ENCODE results near the gene STK36. TPM values are rescaled to one million over a fixed set of nuclear protein-coding genes. Genes with fewer than 3 reads are reported as not detected.
A peak's percentile ranks its signal among the peaks of the same experiment; 100 is the strongest.

Gene STK36
- total RNA-seq, 2 experiments from 2014 or later, result 9.8 to 12.7 TPM

GRCh38 chr2:218645126-218645525 lies 26.8 kb upstream of the STK36 start:
- no peaks in the 10 kb centered on the region for H3K27me3 ChIP-seq (ENCODE audit: control insufficient read depth in 1 of 2, insufficient read depth in 2 of 2, low read length in 2 of 2)
- DNase-seq (no peak), ATAC-seq (ENCODE audit: poor library complexity) (no peak)
- TF ChIP-seq, protein P1, sequence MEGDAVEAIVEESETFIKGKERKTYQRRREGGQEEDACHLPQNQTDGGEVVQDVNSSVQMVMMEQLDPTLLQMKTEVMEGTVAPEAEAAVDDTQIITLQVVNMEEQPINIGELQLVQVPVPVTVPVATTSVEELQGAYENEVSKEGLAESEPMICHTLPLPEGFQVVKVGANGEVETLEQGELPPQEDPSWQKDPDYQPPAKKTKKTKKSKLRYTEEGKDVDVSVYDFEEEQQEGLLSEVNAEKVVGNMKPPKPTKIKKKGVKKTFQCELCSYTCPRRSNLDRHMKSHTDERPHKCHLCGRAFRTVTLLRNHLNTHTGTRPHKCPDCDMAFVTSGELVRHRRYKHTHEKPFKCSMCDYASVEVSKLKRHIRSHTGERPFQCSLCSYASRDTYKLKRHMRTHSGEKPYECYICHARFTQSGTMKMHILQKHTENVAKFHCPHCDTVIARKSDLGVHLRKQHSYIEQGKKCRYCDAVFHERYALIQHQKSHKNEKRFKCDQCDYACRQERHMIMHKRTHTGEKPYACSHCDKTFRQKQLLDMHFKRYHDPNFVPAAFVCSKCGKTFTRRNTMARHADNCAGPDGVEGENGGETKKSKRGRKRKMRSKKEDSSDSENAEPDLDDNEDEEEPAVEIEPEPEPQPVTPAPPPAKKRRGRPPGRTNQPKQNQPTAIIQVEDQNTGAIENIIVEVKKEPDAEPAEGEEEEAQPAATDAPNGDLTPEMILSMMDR (IDR thresholded peaks at IDR 0.05), result no peak
- H3K4me3 Mint-ChIP-seq, result no peak overlapping the region
- CTCF ChIA-PET, result no interaction called here
- POLR2A ChIA-PET, result no interaction called here
- no peak overlapping the region for H3K27ac Mint-ChIP-seq
- peaks cover 80% of the 10 kb centered on the region for H3K36me3 Mint-ChIP-seq (ENCODE audit: low read depth)
- H3K9me3 ChIP-seq (ENCODE audit: control insufficient read depth in 1 of 2, insufficient read depth in 1 of 2, low read length in 2 of 2), result no peaks in the 10 kb centered on the region
- H3K27ac ChIP-seq (ENCODE audit: low read depth in 1 of 2, low read length in 2 of 2), result no peak overlapping the region
- peaks cover 8% of the 10 kb centered on the region for H3K4me1 ChIP-seq (ENCODE audit: insufficient read depth, low read length)
- intact Hi-C loops (cut with DNase I, micrococcal nuclease), result loop anchor here in 1 of 2 experiments (5.0 to 10.0 kb wide), 2 partner anchors 202 to 360 kb away; no protein-coding TSS in a partner anchor
- H3K4me3 ChIP-seq (ENCODE audit: low read length), result no peak overlapping the region
- H3K9me3 Mint-ChIP-seq, result no peaks in the 10 kb centered on the region
- peaks cover 6% of the 10 kb centered on the region for H3K4me1 Mint-ChIP-seq (ENCODE audit: low read depth)
- H3K27me3 Mint-ChIP-seq, result no peaks in the 10 kb centered on the region
- H3K36me3 ChIP-seq (ENCODE audit: insufficient read depth, low read length), result peaks cover 88% of the 10 kb centered on the region

DNA sequence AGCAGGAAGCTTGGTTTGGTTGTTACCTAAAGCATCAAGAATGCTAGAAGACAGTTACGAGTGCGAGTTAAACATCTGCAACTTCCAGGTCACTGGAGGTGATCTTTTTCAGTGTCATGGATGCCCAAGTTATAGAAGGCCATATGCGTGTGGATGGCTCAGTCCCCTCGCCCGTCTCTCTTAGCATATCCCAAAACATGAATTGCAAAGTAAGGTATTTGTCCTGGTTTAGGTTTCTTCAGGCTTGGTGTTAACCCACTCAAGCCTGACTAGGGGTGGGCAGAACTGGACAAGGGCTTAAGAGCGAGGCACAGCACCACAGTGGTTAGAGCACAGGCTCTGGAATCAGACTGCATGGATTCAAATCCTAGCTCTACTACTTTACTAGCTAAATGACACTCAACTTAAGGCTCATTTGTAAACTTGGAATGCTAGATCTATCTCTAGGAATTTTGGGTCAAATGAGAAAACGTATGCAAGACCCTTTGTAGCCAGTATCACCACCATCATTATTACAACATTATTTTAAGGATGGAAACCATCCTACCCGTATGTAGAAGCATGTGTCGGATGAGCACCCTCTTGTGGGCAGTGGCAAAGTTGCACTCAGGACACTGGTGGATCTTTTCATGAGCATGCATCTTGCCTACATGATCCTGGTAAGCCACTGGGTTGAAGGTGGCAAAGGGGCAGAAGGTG lies 23.6 kb upstream of the STK36 start:
- peaks cover 6% of the 10 kb centered on the region for H3K4me1 Mint-ChIP-seq (ENCODE audit: low read depth)
- TF ChIP-seq, protein P1 (IDR thresholded peaks at IDR 0.05), result peak; percentile 79
- Histone ChIP-seq H3K27ac (ENCODE audit: low read depth in 1 of 2, low read length in 2 of 2) (no peak overlapping the region), H3K36me3 (ENCODE audit: insufficient read depth, low read length) (peaks cover 86% of the 10 kb centered on the region), H3K27me3 (ENCODE audit: control insufficient read depth in 1 of 2, insufficient read depth in 2 of 2, low read length in 2 of 2) (no peaks in the 10 kb centered on the region), H3K9me3 (ENCODE audit: control insufficient read depth in 1 of 2, insufficient read depth in 1 of 2, low read length in 2 of 2) (no peaks in the 10 kb centered on the region), H3K4me1 (ENCODE audit: insufficient read depth, low read length) (peaks cover 8% of the 10 kb centered on the region), H3K4me3 (ENCODE audit: low read length) (no peak overlapping the region)
- no peak overlapping the region for H3K4me3 Mint-ChIP-seq
- ATAC-seq (ENCODE audit: poor library complexity), result peak; percentile 92
- intact Hi-C loops (cut with DNase I, micrococcal nuclease), result loop anchor here (1.0 to 10.0 kb wide), 4 partner anchors 199 to 363 kb away; no protein-coding TSS in a partner anchor
- H3K9me3 Mint-ChIP-seq, result no peaks in the 10 kb centered on the region
- H3K27me3 Mint-ChIP-seq, result no peaks in the 10 kb centered on the region
- H3K27ac Mint-ChIP-seq, result no peak overlapping the region
- peaks cover 88% of the 10 kb centered on the region for H3K36me3 Mint-ChIP-seq (ENCODE audit: low read depth)
- ChIA-PET CTCF (interaction anchor here (0.6 to 2.3 kb wide), 2 partner anchors 10 to 209 kb away, joined by 5 to 9 read pairs; partner anchors contain the start of genes BCS1L and ZNF142), POLR2A (no interaction called here)
- peak; percentile 25 to 77 (median 42) for DNase-seq

DNA sequence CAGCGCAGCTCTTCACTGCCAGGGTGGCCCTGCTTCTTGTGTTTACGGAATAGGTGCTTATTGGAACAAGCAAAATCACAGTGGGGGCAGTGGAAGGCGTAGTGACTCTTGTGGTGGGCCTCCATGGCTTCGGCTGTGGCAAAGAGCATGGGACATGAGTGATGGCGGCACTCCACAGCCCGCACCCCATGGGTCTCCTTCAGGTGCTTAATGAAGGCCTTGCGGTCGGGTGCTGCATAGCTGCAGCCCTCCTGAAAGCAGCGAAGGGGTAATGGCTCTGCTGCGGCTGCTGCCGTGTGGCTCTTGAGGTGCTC lies 23.1 kb upstream of the STK36 start:
- Mint-ChIP-seq H3K27ac (no peak overlapping the region), H3K36me3 (ENCODE audit: low read depth) (peaks cover 83% of the 10 kb centered on the region), H3K4me1 (ENCODE audit: low read depth) (peaks cover 6% of the 10 kb centered on the region), H3K4me3 (no peak overlapping the region), H3K9me3 (no peaks in the 10 kb centered on the region), H3K27me3 (no peaks in the 10 kb centered on the region)
- Histone ChIP-seq H3K27ac (ENCODE audit: low read depth in 1 of 2, low read length in 2 of 2) (no peak overlapping the region), H3K4me3 (ENCODE audit: low read length) (no peak overlapping the region), H3K27me3 (ENCODE audit: control insufficient read depth in 1 of 2, insufficient read depth in 2 of 2, low read length in 2 of 2) (no peaks in the 10 kb centered on the region), H3K4me1 (ENCODE audit: insufficient read depth, low read length) (peaks cover 8% of the 10 kb centered on the region), H3K36me3 (ENCODE audit: insufficient read depth, low read length) (peaks cover 86% of the 10 kb centered on the region), H3K9me3 (ENCODE audit: control insufficient read depth in 1 of 2, insufficient read depth in 1 of 2, low read length in 2 of 2) (no peaks in the 10 kb centered on the region)
- ATAC-seq (ENCODE audit: poor library complexity), result no peak
- CTCF ChIA-PET, result interaction anchor here (0.6 kb wide), 1 partner anchor 210 kb away, joined by 5 read pairs; no protein-coding TSS in a partner anchor
- no peak for DNase-seq
- POLR2A ChIA-PET, result no interaction called here
- intact Hi-C loops (cut with DNase I, micrococcal nuclease), result loop anchor here (1.0 to 10.0 kb wide), 4 partner anchors 199 to 364 kb away; no protein-coding TSS in a partner anchor
- TF ChIP-seq, protein P1 (IDR thresholded peaks at IDR 0.05), result peak; percentile 13
